H1 (cell line): Measurements from ENCODE around the gene ABI2.
A peak's percentile ranks its signal among the peaks of the same experiment; 100 is the strongest.

Experiments used
- ATF3 ChIP-seq: IDR thresholded peaks from 2 replicates; pipeline ENCODE4 v1.6.1; 2011; ENCODE audit warnings: low read depth, mild to moderate bottlenecking, low read length; ENCODE audit not compliant: insufficient read depth
- CBX8 ChIP-seq: fragments of 300-800, 300-1000 bp; sonication (generic); IDR thresholded peaks from 2 replicates; pipeline ENCODE4 v1.7.1; 2016; ENCODE audit warnings: low read depth, low read length, borderline replicate concordance
- EGR1 ChIP-seq: IDR thresholded peaks from 2 replicates; pipeline ENCODE4 v1.6.1; 2011; ENCODE audit warnings: low read depth, low read length, borderline replicate concordance
- EZH2 ChIP-seq: fragments of 200-600 bp; sonication (generic); IDR thresholded peaks from 2 replicates; pipeline ENCODE4 v1.7.1; 2012; ENCODE audit warnings: low read depth, mild to moderate bottlenecking, moderate library complexity, low read length, inconsistent platforms; ENCODE audit not compliant: severe bottlenecking
- JUND ChIP-seq: IDR thresholded peaks from 2 replicates; pipeline ENCODE4 v1.6.1; 2011; ENCODE audit warnings: mild to moderate bottlenecking, improper control_type of control experiment, low read length
- POLR2AphosphoS5 ChIP-seq: IDR thresholded peaks from 2 replicates; pipeline ENCODE4 v1.6.1; 2011; ENCODE audit warnings: low read depth, low read length
- SRF ChIP-seq: IDR thresholded peaks from 2 replicates; pipeline ENCODE4 v1.6.1; 2011; ENCODE audit warnings: mild to moderate bottlenecking, low read depth, low read length, moderate library complexity
- TF ChIP-seq, protein P1 (sequence below), 3 experiments: IDR thresholded peaks; 1 replicate in 2 of 3; 2 replicates in 1 of 3; pipeline versions ENCODE4 v1.5.1 to v1.6.1; 2011; ENCODE audit warnings: low read length in 3 of 3, mild to moderate bottlenecking in 3 of 3, inconsistent platforms in 2 of 3, low read depth in 1 of 3, moderate library complexity in 1 of 3; ENCODE audit not compliant: insufficient read depth in 1 of 3; ENCODE audit errors: control extremely low read depth in 1 of 3
- TF ChIP-seq, protein P2 (sequence below): IDR thresholded peaks from 2 replicates; pipeline ENCODE4 v1.6.1; 2012; ENCODE audit warnings: inconsistent platforms

DNA sequence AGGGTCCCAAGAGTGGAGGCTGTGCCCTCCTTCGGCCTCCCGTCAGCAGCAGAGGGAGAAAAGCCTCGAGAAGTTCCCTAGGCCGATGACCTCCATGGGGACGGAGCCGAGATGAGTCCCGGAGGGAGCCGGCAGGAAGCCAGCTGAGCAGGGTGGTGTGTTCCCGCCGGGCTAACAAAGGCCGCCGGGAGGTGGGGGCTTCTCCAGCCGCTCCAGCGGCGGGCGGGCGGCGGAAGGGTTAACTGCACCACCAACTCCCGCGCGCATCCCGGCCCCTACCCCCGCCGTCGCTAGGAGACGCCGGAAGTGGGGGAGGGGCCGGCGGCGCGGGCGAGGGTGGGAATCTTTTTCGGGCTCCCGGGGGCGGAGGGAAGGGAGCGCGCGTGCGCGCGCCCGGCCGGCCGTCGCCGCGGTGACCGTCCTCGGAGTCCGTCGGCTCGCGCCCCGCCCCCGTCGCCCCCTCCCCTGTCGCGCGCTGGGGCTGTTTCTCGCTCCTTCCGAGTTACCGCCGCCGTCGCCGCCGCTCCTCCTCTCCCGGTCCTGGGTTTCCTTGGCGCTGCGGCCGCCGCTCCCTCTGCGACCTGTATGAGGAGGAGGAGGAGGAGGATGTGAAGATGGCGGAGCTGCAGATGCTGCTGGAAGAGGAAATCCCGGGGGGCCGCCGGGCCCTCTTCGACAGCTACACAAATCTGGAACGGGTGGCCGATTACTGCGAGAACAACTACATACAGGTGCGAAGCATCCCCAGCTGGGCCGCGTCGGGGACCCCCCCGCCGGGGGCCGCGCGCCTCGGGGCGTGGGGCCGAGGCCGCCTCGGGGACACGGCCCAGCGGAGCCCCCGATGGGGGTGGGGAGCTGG is at the start of gene ABI2:
- TF ChIP-seq, protein P1, sequence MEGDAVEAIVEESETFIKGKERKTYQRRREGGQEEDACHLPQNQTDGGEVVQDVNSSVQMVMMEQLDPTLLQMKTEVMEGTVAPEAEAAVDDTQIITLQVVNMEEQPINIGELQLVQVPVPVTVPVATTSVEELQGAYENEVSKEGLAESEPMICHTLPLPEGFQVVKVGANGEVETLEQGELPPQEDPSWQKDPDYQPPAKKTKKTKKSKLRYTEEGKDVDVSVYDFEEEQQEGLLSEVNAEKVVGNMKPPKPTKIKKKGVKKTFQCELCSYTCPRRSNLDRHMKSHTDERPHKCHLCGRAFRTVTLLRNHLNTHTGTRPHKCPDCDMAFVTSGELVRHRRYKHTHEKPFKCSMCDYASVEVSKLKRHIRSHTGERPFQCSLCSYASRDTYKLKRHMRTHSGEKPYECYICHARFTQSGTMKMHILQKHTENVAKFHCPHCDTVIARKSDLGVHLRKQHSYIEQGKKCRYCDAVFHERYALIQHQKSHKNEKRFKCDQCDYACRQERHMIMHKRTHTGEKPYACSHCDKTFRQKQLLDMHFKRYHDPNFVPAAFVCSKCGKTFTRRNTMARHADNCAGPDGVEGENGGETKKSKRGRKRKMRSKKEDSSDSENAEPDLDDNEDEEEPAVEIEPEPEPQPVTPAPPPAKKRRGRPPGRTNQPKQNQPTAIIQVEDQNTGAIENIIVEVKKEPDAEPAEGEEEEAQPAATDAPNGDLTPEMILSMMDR (IDR thresholded peaks at IDR 0.05; ENCODE audit: control extremely low read depth in 1 of 3, insufficient read depth in 1 of 3, low read depth in 1 of 3, low read length in 3 of 3) = no peak
- TF ChIP-seq EZH2 (no peak), POLR2AphosphoS5 (peak; percentile 82), ATF3 (no peak), CBX8 (no peak), JUND (0 out of 2 replicates have a peak, but pooled peaks have one; percentile 6), EGR1 (peak; percentile 90), SRF (no peak)
- TF ChIP-seq, protein P2, sequence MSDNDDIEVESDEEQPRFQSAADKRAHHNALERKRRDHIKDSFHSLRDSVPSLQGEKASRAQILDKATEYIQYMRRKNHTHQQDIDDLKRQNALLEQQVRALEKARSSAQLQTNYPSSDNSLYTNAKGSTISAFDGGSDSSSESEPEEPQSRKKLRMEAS = 0 out of 2 replicates have a peak, but pooled peaks have one; percentile 13
